H1 (cell line): ENCODE measurements around the gene LRRC14B. TPM values are rescaled to one million over a fixed set of nuclear protein-coding genes. Genes with fewer than 3 reads are reported as not detected.

Source experiments
- CTCF ChIA-PET: fragments of 300-600 bp; sonication (Branson Sonifier 250); formaldehyde crosslinking; loops from one replicate; lab custom pipeline; 2021; ENCODE audit not compliant: partially characterized antibody; lab: Charles Lee
- POLR2A ChIA-PET: fragments of 300-600 bp; sonication (Branson Sonifier 250); formaldehyde crosslinking; loops from one replicate; lab custom pipeline; 2021; ENCODE audit warnings: inconsistent platforms; ENCODE audit not compliant: partially characterized antibody; lab: Charles Lee
- DNase-seq, 2 experiments: peaks; one replicate each; pipeline versions ENCODE4 v3.0.0 to v3.0.0-alpha.2; 2010 to 2022; ENCODE audit warnings: low spot score in 2 of 2, low read depth in 1 of 2, mixed read lengths in 1 of 2
- FAIRE-seq: peaks from 2 replicates; lab custom pipeline; 2011; peaks lifted over from hg19 to GRCh38; lab: Jason Lieb, UNC
- H2AFZ ChIP-seq: 2 replicates; pipeline ENCODE4 v1.8.1; 2012; ENCODE audit warnings: low read length, inconsistent platforms
- H2AK5ac ChIP-seq: 2 replicates; pipeline ENCODE4 v1.6.1; 2013; ENCODE audit warnings: low read depth, low read length
- H2BK120ac ChIP-seq: replicated peaks from 2 replicates; pipeline ENCODE3; 2013; ENCODE audit warnings: low read depth, low read length, inconsistent platforms
- H2BK12ac ChIP-seq: 2 replicates; pipeline ENCODE4 v1.6.1; 2013; ENCODE audit warnings: low read depth, low read length
- H2BK15ac ChIP-seq: 2 replicates; pipeline ENCODE4 v1.6.1; 2013; ENCODE audit warnings: low read length
- H2BK20ac ChIP-seq: 2 replicates; pipeline ENCODE4 v1.6.1; 2013; ENCODE audit warnings: low read length
- H2BK5ac ChIP-seq: 2 replicates; pipeline ENCODE4 v1.6.1; 2013; ENCODE audit warnings: low read depth, low read length
- H3K14ac ChIP-seq: 2 replicates; pipeline ENCODE4 v1.6.1; 2013; ENCODE audit warnings: inconsistent platforms; ENCODE audit not compliant: insufficient read length
- H3K18ac ChIP-seq: 2 replicates; pipeline ENCODE4 v1.6.1; 2013; ENCODE audit warnings: low read length; ENCODE audit errors: extremely low read depth
- H3K23ac ChIP-seq: 2 replicates; pipeline ENCODE4 v1.6.1; 2013; ENCODE audit warnings: inconsistent platforms; ENCODE audit not compliant: insufficient read length
- H3K23me2 ChIP-seq: 2 replicates; pipeline ENCODE4 v1.6.1; 2013; ENCODE audit warnings: low read depth, low read length
- H3K27ac ChIP-seq: 2 replicates; pipeline ENCODE4 v1.6.1; 2011; ENCODE audit warnings: low read depth, low read length, inconsistent platforms
- H3K27me3 ChIP-seq, 4 experiments: replicated peaks in 1 of 4; 1 replicate in 1 of 4; 2 replicates in 3 of 4; pipeline versions ENCODE4 v1.6.1 to v1.8.1; 2011 to 2013; ENCODE audit warnings: low read length in 3 of 4, mild to moderate bottlenecking in 3 of 4, inconsistent platforms in 2 of 4, mixed read lengths in 2 of 4, moderate library complexity in 1 of 4; ENCODE audit not compliant: control insufficient read depth in 3 of 4, insufficient read depth in 3 of 4; ENCODE audit errors: extremely low read depth in 1 of 4
- H3K36me3 ChIP-seq, 4 experiments: 2 replicates each; pipeline versions ENCODE4 v1.6.1 to v1.8.1; 2011 to 2013; ENCODE audit warnings: mild to moderate bottlenecking in 4 of 4, low read length in 3 of 4, moderate library complexity in 2 of 4, control low read depth in 1 of 4, inconsistent platforms in 1 of 4; ENCODE audit not compliant: insufficient read depth in 4 of 4, control insufficient read depth in 2 of 4
- H3K4ac ChIP-seq: replicated peaks from 2 replicates; pipeline ENCODE3; 2013; ENCODE audit warnings: low read length, low read depth, mixed read lengths, inconsistent platforms; ENCODE audit not compliant: insufficient read length
- H3K4me1 ChIP-seq, 4 experiments: replicated peaks in 1 of 4; 1 replicate in 1 of 4; 2 replicates in 3 of 4; pipeline versions ENCODE4 v1.6.1 to v1.8.1; 2011 to 2013; ENCODE audit warnings: low read length in 3 of 4, inconsistent platforms in 2 of 4, mixed read lengths in 1 of 4; ENCODE audit not compliant: insufficient read depth in 4 of 4, control insufficient read depth in 3 of 4
- H3K4me2 ChIP-seq, 2 experiments: 2 replicates each; pipeline versions ENCODE4 v1.6.1 to v1.8.1; 2011 to 2013; ENCODE audit warnings: low read depth in 2 of 2, low read length in 2 of 2, control low read depth in 1 of 2, inconsistent platforms in 1 of 2, mild to moderate bottlenecking in 1 of 2; ENCODE audit not compliant: insufficient read depth in 1 of 2
- H3K4me3 ChIP-seq, 4 experiments: fragments of 200-600, 300-600 bp in 1 of 4; sonication (generic), shearing (Covaris generic), sonication (Bioruptor Twin) in 1 of 4; 2 replicates each; pipeline versions ENCODE4 v1.5.1 to v1.8.1; 2011 to 2016; ENCODE audit warnings: low read length in 4 of 4, low read depth in 3 of 4, control low read depth in 2 of 4, inconsistent platforms in 2 of 4, mild to moderate bottlenecking in 2 of 4, mixed read lengths in 1 of 4, moderate library complexity in 1 of 4; ENCODE audit not compliant: insufficient read depth in 2 of 4; ENCODE audit errors: extremely low read depth in 1 of 4
- H3K56ac ChIP-seq: replicated peaks from 2 replicates; pipeline ENCODE3; 2013; ENCODE audit warnings: low read depth, mild to moderate bottlenecking, mixed read lengths, low read length, inconsistent platforms; ENCODE audit not compliant: insufficient read length
- H3K79me1 ChIP-seq: 2 replicates; pipeline ENCODE4 v1.6.1; 2013; ENCODE audit warnings: low read depth, low read length, control low read depth
- H3K79me2 ChIP-seq, 2 experiments: 2 replicates each; pipeline versions ENCODE4 v1.6.1 to v1.8.1; 2012 to 2013; ENCODE audit warnings: low read length in 2 of 2, mild to moderate bottlenecking in 2 of 2, inconsistent platforms in 1 of 2; ENCODE audit not compliant: insufficient read depth in 2 of 2, control insufficient read depth in 1 of 2
- H3K9ac ChIP-seq, 4 experiments: replicated peaks in 1 of 4; 1 replicate in 1 of 4; 2 replicates in 3 of 4; pipeline versions ENCODE4 v1.6.1 to v1.8.1; 2011 to 2013; ENCODE audit warnings: low read depth in 3 of 4, low read length in 3 of 4, control low read depth in 2 of 4, mild to moderate bottlenecking in 2 of 4, moderate library complexity in 2 of 4, inconsistent platforms in 1 of 4; ENCODE audit errors: extremely low read depth in 1 of 4
- H3K9me3 ChIP-seq, 2 experiments: 2 replicates each; pipeline versions ENCODE4 v1.6.1 to v1.8.1; 2012 to 2013; ENCODE audit warnings: mild to moderate bottlenecking in 2 of 2, moderate library complexity in 2 of 2, control low read depth in 1 of 2, inconsistent platforms in 1 of 2, low read depth in 1 of 2, low read length in 1 of 2, mixed read lengths in 1 of 2; ENCODE audit not compliant: insufficient read depth in 2 of 2
- H4K20me1 ChIP-seq, 2 experiments: replicated peaks in 1 of 2; 2 replicates each; pipeline versions ENCODE3 to v1.8.1; 2011 to 2013; ENCODE audit warnings: inconsistent platforms in 2 of 2, low read length in 2 of 2, mild to moderate bottlenecking in 1 of 2; ENCODE audit not compliant: insufficient read depth in 2 of 2, control insufficient read depth in 1 of 2
- H4K5ac ChIP-seq: 2 replicates; pipeline ENCODE4 v1.6.1; 2013; ENCODE audit warnings: low read length, low read depth, mixed read lengths, inconsistent platforms; ENCODE audit not compliant: insufficient read length
- H4K8ac ChIP-seq: 2 replicates; pipeline ENCODE4 v1.8.0; 2013; ENCODE audit warnings: mild to moderate bottlenecking, moderate library complexity, low read length, inconsistent platforms; ENCODE audit not compliant: insufficient read depth; ENCODE audit errors: extremely low read depth
- H4K91ac ChIP-seq: replicated peaks from 2 replicates; pipeline ENCODE3; 2013; ENCODE audit warnings: low read length, mixed read lengths, inconsistent platforms; ENCODE audit not compliant: insufficient read length
- CBX8 ChIP-seq: fragments of 300-800, 300-1000 bp; sonication (generic); IDR thresholded peaks from 2 replicates; pipeline ENCODE4 v1.7.1; 2016; ENCODE audit warnings: low read depth, low read length, borderline replicate concordance
- CEBPB ChIP-seq: IDR thresholded peaks from 2 replicates; pipeline ENCODE4 v1.6.1; 2012; ENCODE audit warnings: low read depth, low read length
- JUN ChIP-seq: IDR thresholded peaks from 2 replicates; pipeline ENCODE4 v1.6.1; 2011; ENCODE audit warnings: low read depth, mild to moderate bottlenecking, improper control_type of control experiment, low read length
- NRF1 ChIP-seq: IDR thresholded peaks from 2 replicates; pipeline ENCODE4 v1.6.1; 2011; ENCODE audit warnings: mild to moderate bottlenecking, low read depth, low read length, improper control_type of control experiment
- RBBP5 ChIP-seq: IDR thresholded peaks from 2 replicates; pipeline ENCODE4 v1.7.1; 2012; ENCODE audit warnings: low read depth, mild to moderate bottlenecking, inconsistent platforms, low read length, moderate library complexity, borderline replicate concordance
- RFX5 ChIP-seq: IDR thresholded peaks from 2 replicates; pipeline ENCODE4 v1.6.1; 2011; ENCODE audit warnings: low read depth, low read length, improper control_type of control experiment, borderline replicate concordance
- SAP30 ChIP-seq: fragments of 300-600 bp; sonication (generic); IDR thresholded peaks from 2 replicates; pipeline ENCODE4 v1.7.1; 2012; ENCODE audit warnings: low read length, moderate library complexity, mild to moderate bottlenecking, inconsistent platforms; ENCODE audit not compliant: insufficient read depth, insufficient replicate concordance
- SRF ChIP-seq: IDR thresholded peaks from 2 replicates; pipeline ENCODE4 v1.6.1; 2011; ENCODE audit warnings: mild to moderate bottlenecking, low read depth, low read length, moderate library complexity
- WGBS, 2 experiments: shearing (Covaris generic) in 1 of 2; methylation state at CpG; one replicate each; pipeline versions ENCODE4 v1.1.6 to v1.1.7; 2013 to 2015; ENCODE audit warnings: low lambda C conversion rate in 2 of 2, mixed read lengths in 2 of 2, inconsistent platforms in 1 of 2, low coverage in 1 of 2, missing lambda C conversion rate in 1 of 2; ENCODE audit not compliant: insufficient replicate concordance in 2 of 2, insufficient coverage in 1 of 2, insufficient read length in 1 of 2; ENCODE audit errors: extremely low coverage in 1 of 2, missing lambda C conversion rate in 1 of 2; 5-methylcytosine and 5-hydroxymethylcytosine counted together
- polyA plus RNA-seq, 7 experiments: library from polyadenylated mRNA; depleted of rRNA in 3 of 7; stranded (reverse) in 5 of 7; unstranded in 2 of 7; fragments of >200 nt in 5 of 7; fragments of 200-250 nt in 2 of 7; gene quantifications; 1 replicate in 5 of 7; 2 replicates in 1 of 7; 4 replicates in 1 of 7; pipeline versions ENCODE4 v1.2.1 to v1.2.3, GENCODE V29; 2011 to 2013; ENCODE audit warnings: missing spikeins in 2 of 7, mixed read lengths in 2 of 7
- total RNA-seq: library from RNA; stranded (reverse); fragmentation: NEBNext Ultra II Directional; extraction: Animal tissue kit (Norgen Biotek cat#: 25700); gene quantifications from 2 replicates; pipeline ENCODE4 v1.2.1, GENCODE V29; 2021

The LRRC14B gene
- total and polyA plus RNA-seq, 2 of the 8 experiments (the other 6 are each of a cell fraction or from before 2014, with no cell fraction given): not detected

- FAIRE-seq: no peak
- Histone ChIP-seq H3K14ac (no peak overlapping the region), H3K79me2 (no peaks in the 10 kb centered on the region), H4K5ac (no peak overlapping the region), H3K56ac (no peak overlapping the region), H4K20me1 (peaks cover 3 to 12% of the 10 kb centered on the region in 2 experiments), H3K18ac (no peak overlapping the region; the same call in 1 of the 2 replicates), H2AFZ (no peak overlapping the region), H3K4me3 (no peak overlapping the region), H4K8ac (no peak overlapping the region), H2BK15ac (no peak overlapping the region), H3K27me3 (no peaks in the 10 kb centered on the region), H4K91ac (no peak overlapping the region), H3K4me2 (no peak overlapping the region), H3K23me2 (no peaks in the 10 kb centered on the region), H3K4me1 (peaks cover 0 to 12% (median 9%) of the 10 kb centered on the region in 4 experiments; a peak in 5 of 7 replicates), H3K9ac (no peak overlapping the region), H3K27ac (no peak overlapping the region), H3K4ac (no peak overlapping the region), H2BK120ac (no peak overlapping the region), H2AK5ac (no peak overlapping the region), H2BK12ac (no peak overlapping the region), H3K79me1 (no peaks in the 10 kb centered on the region; the same call in 1 of the 2 replicates)
- ChIA-PET POLR2A (interaction anchor here (0.6 to 1.5 kb wide), 3 partner anchors 9 to 314 kb away, joined by 4 to 9 read pairs (median 4); no protein-coding TSS in a partner anchor), CTCF (interaction anchor here (0.6 to 2.5 kb wide), 8 partner anchors 12 to 249 kb away, joined by 3 to 18 read pairs (median 4); no protein-coding TSS in a partner anchor)
- 83% methylated on average over 12 of the region's 13 CpGs; no CpG with 5 or more reads in 1 of the 2 experiments for WGBS, 2 experiments
- DNase-seq: no peak
- TF ChIP-seq SRF (no peak), CEBPB (no peak), CBX8 (no peak), RBBP5 (no peak), JUN (no peak), SAP30 (no peak), RFX5 (no peak), NRF1 (no peak)
- TF ChIP-seq, all 59 proteins: peak for 0
- Histone ChIP-seq H3K36me3 (peaks cover 6 to 12% (median 7%) of the 10 kb centered on the region in 4 experiments; a peak in 5 of 8 replicates), H3K9me3 (no peaks in the 10 kb centered on the region), H3K23ac (no peak overlapping the region), H2BK5ac (no peak overlapping the region), H2BK20ac (no peak overlapping the region)
These were observed 4.3 kb upstream of the LRRC14B start for GRCh38 chr5:187042-187431.
